Neural progenitor cell (in vitro differentiated cells): ENCODE data around the gene RERE.

ENCODE experiments used
- CTCF ChIP-seq: fragments of 200-600 bp; sonication (generic); IDR thresholded peaks from 2 replicates; pipeline ENCODE4 v1.5.1; 2017; ENCODE audit warnings: antibody characterized with exemption, mild to moderate bottlenecking
- EZH2 ChIP-seq: fragments of 200-600 bp; sonication (generic); IDR thresholded peaks from 2 replicates; pipeline ENCODE4 v1.6.1; 2017; ENCODE audit warnings: antibody characterized with exemption, mild to moderate bottlenecking, moderate library complexity
- EZH2phosphoT487 ChIP-seq: fragments of 200-600 bp; sonication (generic); IDR thresholded peaks from 2 replicates; pipeline ENCODE4 v1.6.1; 2017; ENCODE audit warnings: antibody characterized with exemption

- no peak for TF ChIP-seq CTCF
- no peak for TF ChIP-seq EZH2
- TF ChIP-seq EZH2phosphoT487: no peak
Observed at GRCh38 chr1:8347635-8348034, 469.8 kb downstream of the RERE start.
